AG09319 (cell line): ENCODE data around the gene SLC38A10.

Experiments
- DNase-seq: peaks from one replicate; pipeline ENCODE4 v3.0.0-alpha.2; 2010; ENCODE audit warnings: low read depth; ENCODE audit errors: extremely low read depth
- CTCF ChIP-seq: IDR thresholded peaks from 2 replicates; pipeline ENCODE4 v1.5.1; 2011; ENCODE audit warnings: low read depth, mild to moderate bottlenecking, inconsistent platforms, low read length, moderate library complexity

Gene SLC38A10

GRCh38 chr17:81298991-81299738, 4.1 kb upstream of the SLC38A10 start:
- TF ChIP-seq CTCF, result no peak

GRCh38 chr17:81298325-81298990, 3.4 kb upstream of the SLC38A10 start:
- DNase-seq, result no peak
- no peak for TF ChIP-seq CTCF

More at GRCh38 chr17:81298991-81299738, 4.1 kb upstream of the SLC38A10 start:
- no peak for DNase-seq

- DNase-seq, result no peak
- TF ChIP-seq CTCF, result peak; percentile 28
Observed at GRCh38 chr17:81295676-81296381, 722 bp upstream of the SLC38A10 start.

- no peak for TF ChIP-seq CTCF
- no peak for DNase-seq
Observed at GRCh38 chr17:81294512-81295030, 536 bp downstream of the SLC38A10 start.

GRCh38 chr17:81292450-81292849, 2.7 kb downstream of the SLC38A10 start:
- TF ChIP-seq CTCF, result no peak
- DNase-seq, result no peak

- peak; percentile 67 for TF ChIP-seq CTCF
- no peak for DNase-seq
Observed at GRCh38 chr17:81291662-81292061, 3.4 kb downstream of the SLC38A10 start.

- no peak for DNase-seq
- no peak for TF ChIP-seq CTCF
Observed at GRCh38 chr17:81290230-81290629, 4.9 kb downstream of the SLC38A10 start.
